ENCODE results near the gene CD81.

DNA sequence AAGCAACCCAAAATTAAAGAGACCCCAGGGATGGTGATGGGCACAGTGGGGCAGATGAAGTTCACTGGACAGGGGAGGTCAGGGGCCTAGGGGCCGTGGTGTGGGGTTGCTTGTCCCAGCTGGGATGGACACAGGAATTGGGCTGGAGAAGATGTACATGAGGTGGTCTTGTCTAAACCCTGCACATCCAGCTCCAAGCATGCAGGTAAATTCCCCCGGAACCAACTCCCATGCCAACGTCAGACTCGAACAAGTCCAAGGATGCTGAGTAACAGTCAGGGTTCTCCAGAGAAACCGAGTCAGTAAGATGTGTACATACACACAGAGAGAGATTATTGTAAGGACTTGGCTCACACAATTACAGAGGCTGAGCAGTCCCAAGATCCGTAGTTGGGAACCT lies 46.4 kb upstream of the CD81 start:
- TF ChIP-seq CTCF (IDR thresholded peaks at IDR 0.05) (no peak), POLR2A (IDR thresholded peaks at IDR 0.05; ENCODE audit: low read depth) (no peak)

All from esophagus muscularis mucosa (tissue), 3 donors.